Endothelial cell of umbilical vein (primary cell): ENCODE measurements around the gene SPTBN4. TPM values are rescaled to one million over a fixed set of nuclear protein-coding genes. Genes with fewer than 3 reads are reported as not detected.

Experiments used
- BruUV-seq: library from RNA; stranded (reverse); fragments of 400-500 nt; replicated peaks from 2 replicates; lab custom pipeline; 2021; lab: Mats Ljungman, UMichigan
- CTCF ChIA-PET: fragments of 300-600, 350-600 bp; sonication (Branson Sonifier 250); formaldehyde crosslinking; loops from one replicate; lab custom pipeline; 2021; ENCODE audit warnings: antibody characterized with exemption, inconsistent platforms; lab: Charles Lee
- POLR2A ChIA-PET: fragments of 300-600, 350-600 bp; sonication (Branson Sonifier 250); formaldehyde crosslinking; loops from one replicate; lab custom pipeline; 2021; ENCODE audit warnings: antibody characterized with exemption, inconsistent platforms; lab: Charles Lee
- DNase-seq: peaks from one replicate; pipeline ENCODE4 v3.0.0-alpha.2; 2011; ENCODE audit warnings: low read depth, low spot score
- FAIRE-seq: peaks from 2 replicates; lab custom pipeline; 2011; peaks lifted over from hg19 to GRCh38; lab: Jason Lieb, UNC
- H2AFZ ChIP-seq: 2 replicates; pipeline ENCODE4 v1.6.0; 2012; ENCODE audit warnings: low read depth, low read length, control low read depth, inconsistent platforms
- H3K27ac ChIP-seq: 2 replicates; pipeline ENCODE4 v1.5.1; 2011; ENCODE audit warnings: low read depth, mild to moderate bottlenecking, control low read depth, low read length, moderate library complexity; ENCODE audit not compliant: insufficient read depth
- H3K27me3 ChIP-seq, 2 experiments: 2 replicates each; pipeline versions ENCODE4 v1.6.0 to v1.6.1; 2011; ENCODE audit warnings: low read length in 2 of 2, mixed read lengths in 1 of 2; ENCODE audit not compliant: control insufficient read depth in 2 of 2, insufficient read depth in 2 of 2
- H3K36me3 ChIP-seq, 2 experiments: 2 replicates in 1 of 2; 3 replicates in 1 of 2; pipeline ENCODE4 v1.5.1; 2011; ENCODE audit warnings: low read length in 2 of 2, mild to moderate bottlenecking in 1 of 2, moderate library complexity in 1 of 2; ENCODE audit not compliant: control insufficient read depth in 2 of 2, insufficient read depth in 2 of 2; ENCODE audit errors: extremely low read depth in 1 of 2
- H3K4me1 ChIP-seq: 3 replicates; pipeline ENCODE4 v1.5.1; 2011; ENCODE audit warnings: mild to moderate bottlenecking, low read length; ENCODE audit not compliant: control insufficient read depth, insufficient read depth; ENCODE audit errors: extremely low read depth
- H3K4me2 ChIP-seq: 2 replicates; pipeline ENCODE4 v1.6.1; 2011; ENCODE audit warnings: low read length, control low read depth, mixed read lengths; ENCODE audit not compliant: insufficient read depth
- H3K4me3 ChIP-seq, 3 experiments: fragments of 200-600 bp in 1 of 3; sonication (generic), shearing (Covaris generic) in 1 of 3; replicated peaks in 1 of 3; 2 replicates each; pipeline ENCODE4 v1.5.1; 2011 to 2016; ENCODE audit warnings: control low read depth in 3 of 3, low read length in 3 of 3, mild to moderate bottlenecking in 2 of 3, inconsistent platforms in 1 of 3, low read depth in 1 of 3, moderate library complexity in 1 of 3; ENCODE audit not compliant: insufficient read depth in 1 of 3
- H3K79me2 ChIP-seq: 2 replicates; pipeline ENCODE4 v1.6.0; 2012; ENCODE audit warnings: low read length, inconsistent platforms; ENCODE audit not compliant: control insufficient read depth, insufficient read depth
- H3K9ac ChIP-seq: replicated peaks from 2 replicates; pipeline ENCODE3; 2011; ENCODE audit warnings: low read length, control low read depth; ENCODE audit not compliant: insufficient read depth; ENCODE audit errors: extremely low read depth
- H3K9me1 ChIP-seq: replicated peaks from 3 replicates; pipeline ENCODE4 v1.6.0; 2011; ENCODE audit warnings: mild to moderate bottlenecking, low read length; ENCODE audit not compliant: control insufficient read depth, insufficient read depth; ENCODE audit errors: extremely low read depth
- H3K9me3 ChIP-seq: replicated peaks from 2 replicates; pipeline ENCODE4 v1.5.1; 2012; ENCODE audit warnings: low read length, inconsistent platforms; ENCODE audit not compliant: control insufficient read depth, insufficient read depth
- H4K20me1 ChIP-seq: replicated peaks from 2 replicates; pipeline ENCODE3; 2011; ENCODE audit warnings: mild to moderate bottlenecking, low read length; ENCODE audit not compliant: control insufficient read depth, insufficient read depth; ENCODE audit errors: extremely low read depth
- EZH2 ChIP-seq: IDR thresholded peaks from 2 replicates; pipeline ENCODE4 v1.6.1; 2012; ENCODE audit warnings: borderline replicate concordance, low read depth, mild to moderate bottlenecking, moderate library complexity, low read length, inconsistent platforms; ENCODE audit not compliant: severe bottlenecking
- FOS ChIP-seq: IDR thresholded peaks from 2 replicates; pipeline ENCODE4 v1.6.1; 2011; ENCODE audit warnings: mild to moderate bottlenecking, low read length, moderate library complexity, borderline replicate concordance; ENCODE audit not compliant: insufficient read depth
- GATA2 ChIP-seq: IDR thresholded peaks from 2 replicates; pipeline ENCODE4 v1.7.0; 2011; ENCODE audit warnings: low read depth, mild to moderate bottlenecking, moderate library complexity, mixed read lengths, low read length; ENCODE audit not compliant: insufficient read length, insufficient read depth
- JUN ChIP-seq: IDR thresholded peaks from 2 replicates; pipeline ENCODE4 v1.6.1; 2011; ENCODE audit warnings: borderline replicate concordance, low read depth; ENCODE audit not compliant: insufficient read length, insufficient read depth
- MAX ChIP-seq: IDR thresholded peaks from 2 replicates; pipeline ENCODE4 v1.6.1; 2011; ENCODE audit not compliant: insufficient read depth, insufficient read length
- MYC ChIP-seq: IDR thresholded peaks from one replicate; pipeline ENCODE4 v1.6.1; 2011; ENCODE audit warnings: mild to moderate bottlenecking, low read depth, low read length
- POLR2A ChIP-seq: IDR thresholded peaks from 2 replicates; pipeline ENCODE4 v1.6.1; 2012; ENCODE audit warnings: low read depth, mild to moderate bottlenecking, control low read depth, low read length
- POLR2AphosphoS5 ChIP-seq: IDR thresholded peaks from 2 replicates; pipeline ENCODE4 v1.6.1; 2012; ENCODE audit warnings: low read depth, mild to moderate bottlenecking, control low read depth, low read length, moderate library complexity; ENCODE audit not compliant: insufficient read depth
- dilution Hi-C: fragments of 300-500 bp; cut with MboI; formaldehyde crosslinking; loops from one replicate; pipeline ENCODE4 v1.15.0; 2019; ENCODE audit warnings: low sequenced_read_pairs; ENCODE audit not compliant: extremely low pct_ligation_motif_present
- intact Hi-C: fragments of 100-400 bp; cut with micrococcal nuclease; formaldehyde crosslinking; loops from one replicate; pipeline ENCODE4 v1.10.0; 2022
- polyA plus RNA-seq, 4 experiments: library from polyadenylated mRNA; depleted of rRNA in 3 of 4; stranded (reverse) in 3 of 4; unstranded in 1 of 4; fragments of >200 nt; gene quantifications; 2 replicates each; pipeline versions ENCODE4 v1.2.1 to v1.2.3, GENCODE V29; 2011 to 2012; ENCODE audit warnings: missing spikeins in 1 of 4
- total RNA-seq: library from RNA; stranded (reverse); gene quantifications from 2 replicates; pipeline ENCODE4 v1.2.3, GENCODE V29; 2021
- TF ChIP-seq, protein P1 (sequence below), 2 donors: IDR thresholded peaks; 1 replicate in 1 of 2; 2 replicates in 1 of 2; pipeline ENCODE4 v1.5.1; 2011; ENCODE audit warnings: low read length in 2 of 2, mild to moderate bottlenecking in 2 of 2, moderate library complexity in 2 of 2, control low read depth in 1 of 2, inconsistent platforms in 1 of 2, low read depth in 1 of 2; ENCODE audit not compliant: insufficient read depth in 1 of 2; ENCODE audit errors: extremely low read depth in 1 of 2

The SPTBN4 gene
- total and polyA plus RNA-seq, 2 donors (not counting 3 experiments of a cell fraction or from before 2014, with no cell fraction given), result 0.33 TPM; not detected in 1

DNA sequence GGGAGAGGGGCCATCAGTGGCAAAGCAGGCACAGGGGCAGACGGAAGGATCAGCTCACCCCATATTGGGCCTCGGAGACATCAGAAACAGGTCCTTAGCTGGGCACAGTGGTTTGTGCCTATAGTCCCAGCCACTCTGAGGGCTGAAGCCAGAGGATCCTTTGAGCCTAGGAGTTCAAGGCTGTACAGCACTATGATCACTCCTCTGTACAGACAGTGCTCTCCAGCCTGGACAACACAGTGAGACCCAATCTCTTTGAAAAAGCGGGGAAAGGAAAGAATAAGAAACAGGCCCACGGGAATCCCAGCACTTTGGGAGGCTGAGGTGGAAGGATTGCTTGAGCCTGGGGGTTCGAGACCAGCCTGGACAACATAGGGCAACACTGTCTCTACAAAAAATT lies 47.0 kb upstream of the SPTBN4 start:
- no peaks in the 10 kb centered on the region for H3K9me3 ChIP-seq
- ChIA-PET POLR2A (interaction anchor here (1.2 to 1.9 kb wide), 2 partner anchors 13 to 23 kb away, joined by 3 to 15 read pairs; no protein-coding TSS in a partner anchor), CTCF (interaction anchor here (1.1 to 3.7 kb wide), 13 partner anchors 9 to 180 kb away, joined by 3 to 43 read pairs (median 9); partner anchors contain the start of genes BLVRB, SERTAD3 and SPTBN4)
- peaks cover 8 to 9% of the 10 kb centered on the region in 2 experiments for H3K36me3 ChIP-seq
- TF ChIP-seq GATA2, result no peak
- no peak for TF ChIP-seq EZH2
- no peak for TF ChIP-seq MAX
- no peak for TF ChIP-seq POLR2A
- no peak for TF ChIP-seq FOS
- no peak for TF ChIP-seq POLR2AphosphoS5
- TF ChIP-seq MYC, result no peak
- TF ChIP-seq JUN, result no peak
- TF ChIP-seq, protein P1, sequence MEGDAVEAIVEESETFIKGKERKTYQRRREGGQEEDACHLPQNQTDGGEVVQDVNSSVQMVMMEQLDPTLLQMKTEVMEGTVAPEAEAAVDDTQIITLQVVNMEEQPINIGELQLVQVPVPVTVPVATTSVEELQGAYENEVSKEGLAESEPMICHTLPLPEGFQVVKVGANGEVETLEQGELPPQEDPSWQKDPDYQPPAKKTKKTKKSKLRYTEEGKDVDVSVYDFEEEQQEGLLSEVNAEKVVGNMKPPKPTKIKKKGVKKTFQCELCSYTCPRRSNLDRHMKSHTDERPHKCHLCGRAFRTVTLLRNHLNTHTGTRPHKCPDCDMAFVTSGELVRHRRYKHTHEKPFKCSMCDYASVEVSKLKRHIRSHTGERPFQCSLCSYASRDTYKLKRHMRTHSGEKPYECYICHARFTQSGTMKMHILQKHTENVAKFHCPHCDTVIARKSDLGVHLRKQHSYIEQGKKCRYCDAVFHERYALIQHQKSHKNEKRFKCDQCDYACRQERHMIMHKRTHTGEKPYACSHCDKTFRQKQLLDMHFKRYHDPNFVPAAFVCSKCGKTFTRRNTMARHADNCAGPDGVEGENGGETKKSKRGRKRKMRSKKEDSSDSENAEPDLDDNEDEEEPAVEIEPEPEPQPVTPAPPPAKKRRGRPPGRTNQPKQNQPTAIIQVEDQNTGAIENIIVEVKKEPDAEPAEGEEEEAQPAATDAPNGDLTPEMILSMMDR (IDR thresholded peaks at IDR 0.05; ENCODE audit: extremely low read depth in 1 of 2, insufficient read depth in 1 of 2, low read depth in 1 of 2, low read length in 2 of 2), result no peak
- no peak overlapping the region for H2AFZ ChIP-seq
- no peak overlapping the region for H3K4me2 ChIP-seq
- no peaks in the 10 kb centered on the region for H3K9me1 ChIP-seq
- intact Hi-C loops, result loop anchor here (2.0 to 5.0 kb wide), 2 partner anchors 72 to 179 kb away; partner anchors contain the start of genes C19orf47 and PLD3
- dilution Hi-C loops, result no loop called here
- H3K9ac ChIP-seq, result no peak overlapping the region
- H3K4me3 ChIP-seq, result no peak overlapping the region
- DNase-seq, result no peak
- peaks cover 27% of the 10 kb centered on the region for H3K79me2 ChIP-seq
- H3K4me1 ChIP-seq, result peaks cover 26% of the 10 kb centered on the region
- no peak overlapping the region for H3K27ac ChIP-seq
- no peaks in the 10 kb centered on the region for H4K20me1 ChIP-seq
- no peaks in the 10 kb centered on the region for H3K27me3 ChIP-seq
- BruUV-seq, result no TSS peak
- FAIRE-seq, result no peak
